Renal cortex interstitium (tissue), 11 donors: ENCODE data around the gene ATP9B. TPM values are rescaled to one million over a fixed set of nuclear protein-coding genes. Genes with fewer than 3 reads are reported as not detected.

Experiments
- DNase-seq, 11 donors: peaks; one replicate each; pipeline ENCODE4 v3.0.0-alpha.2; 2013; ENCODE audit warnings: low read depth in 9 of 11, low spot score in 4 of 11; ENCODE audit errors: extremely low read depth in 1 of 11
- polyA plus RNA-seq, 3 donors: library from polyadenylated mRNA; unstranded; fragments of 120-200 nt; gene quantifications; one replicate each; pipeline ENCODE4 v1.2.1, GENCODE V29; 2013; ENCODE audit not compliant: insufficient read length in 3 of 3

Gene ATP9B
- polyA plus RNA-seq, 3 donors = 31.4 to 41.0 (median 38.5) TPM

DNA sequence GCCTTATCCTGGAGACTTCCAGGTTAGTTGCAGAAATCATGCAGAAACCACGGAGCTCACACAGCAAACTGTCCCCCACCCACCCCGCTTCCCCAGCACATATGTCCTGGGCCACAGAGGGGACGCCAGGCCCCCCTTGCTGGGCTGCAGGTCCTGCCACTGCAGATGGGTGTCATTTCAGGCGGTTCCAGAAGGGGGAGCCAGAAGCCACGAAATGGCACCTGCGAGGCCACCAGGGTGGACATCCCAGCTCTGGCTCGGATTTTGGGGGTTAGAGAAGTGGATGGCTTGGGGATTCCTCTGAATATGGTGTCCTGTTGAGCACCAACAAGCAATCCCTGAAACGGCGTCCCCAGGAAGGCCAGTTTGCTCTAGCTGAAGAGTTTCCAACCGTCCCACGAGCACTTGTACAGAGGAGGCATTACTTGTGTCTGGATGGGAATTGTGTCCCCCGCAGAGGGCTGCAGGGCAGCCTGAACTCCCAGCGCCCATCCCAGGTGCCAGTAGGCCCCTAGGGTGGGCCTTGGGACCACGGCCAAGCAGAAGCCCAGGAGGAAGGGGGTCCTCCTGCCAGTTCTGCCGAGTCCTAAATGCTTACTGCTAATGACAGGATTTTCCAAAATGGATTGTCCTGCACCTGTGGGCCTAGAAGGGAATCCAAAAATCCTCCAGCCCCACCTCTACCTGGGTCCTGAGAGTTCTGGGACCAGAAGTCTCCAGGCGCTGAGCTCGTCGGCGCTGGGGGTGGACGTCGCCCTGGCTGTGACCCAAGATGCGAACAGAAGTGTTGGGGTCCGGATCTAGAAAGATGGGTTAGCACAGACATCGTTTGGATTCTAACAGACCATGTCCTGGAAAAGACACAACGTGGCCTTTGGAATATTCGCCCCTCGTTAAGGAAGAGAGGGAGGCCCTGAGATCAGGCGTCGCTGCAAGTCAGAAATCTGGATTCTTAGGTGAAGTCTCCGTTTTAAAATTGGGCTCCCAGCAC, 311.9 kb downstream of the ATP9B start:
- peak in 1 of 11 donors; percentile 33 for DNase-seq

DNA sequence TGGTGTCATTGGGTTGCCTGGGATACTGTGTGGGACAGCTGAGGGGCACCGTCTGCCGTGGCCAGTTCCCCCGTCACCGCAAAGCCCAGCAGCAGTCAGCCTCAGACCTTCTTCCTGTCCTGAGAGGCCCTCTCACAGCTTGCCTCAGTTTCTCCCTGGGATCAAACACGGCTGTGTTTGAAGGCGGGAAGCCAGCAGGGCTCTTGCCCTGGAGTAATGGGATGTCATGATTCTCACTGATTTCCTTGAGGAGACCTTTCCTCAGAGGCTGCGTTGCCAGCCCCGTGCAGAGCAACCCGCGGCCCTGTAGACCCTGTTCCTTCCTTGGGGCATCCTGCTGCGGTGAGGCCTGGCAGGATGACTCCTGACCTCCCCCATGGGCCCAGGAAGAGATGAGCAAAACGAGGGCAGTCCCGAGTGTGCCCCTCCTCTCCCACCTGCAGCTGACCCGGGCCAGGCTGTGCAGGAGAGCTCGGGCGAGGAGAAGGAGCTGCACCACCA, 312.7 kb downstream of the ATP9B start:
- no peak for DNase-seq

DNA sequence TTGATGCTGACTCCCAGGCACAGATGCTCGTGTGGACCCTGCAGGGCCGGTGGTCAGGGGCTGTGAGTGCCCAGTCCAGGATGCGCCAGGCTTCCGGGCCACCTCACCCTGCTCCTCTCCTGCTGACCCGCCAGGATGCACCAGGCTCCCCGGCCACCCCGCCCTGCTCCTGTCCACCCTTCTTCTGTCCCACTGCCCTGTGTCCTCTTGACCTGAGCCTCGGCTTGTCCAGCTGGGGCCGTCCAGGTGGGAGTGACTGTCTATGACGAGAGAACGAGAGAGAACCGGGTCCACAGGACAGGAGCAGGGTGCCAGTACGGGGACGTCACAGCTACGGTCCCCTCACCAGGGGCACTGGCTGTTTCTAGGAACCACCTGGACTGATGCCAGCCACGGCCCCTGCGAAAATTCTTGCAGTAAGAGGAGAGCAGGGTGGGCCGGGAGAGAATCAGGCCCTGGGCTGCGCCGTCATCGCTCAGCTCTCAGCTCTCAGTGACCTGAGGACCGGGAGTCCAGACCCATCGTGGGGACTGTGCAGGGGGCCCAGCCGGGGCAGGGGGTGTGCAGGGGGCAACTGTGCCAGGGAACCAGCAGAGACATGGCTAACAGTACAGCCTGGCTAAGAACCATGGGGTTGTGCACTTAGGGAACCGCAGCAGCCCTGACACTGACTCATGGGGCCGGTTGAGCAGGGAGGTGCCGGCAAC, 313.6 kb downstream of the ATP9B start:
- no peak for DNase-seq

DNA sequence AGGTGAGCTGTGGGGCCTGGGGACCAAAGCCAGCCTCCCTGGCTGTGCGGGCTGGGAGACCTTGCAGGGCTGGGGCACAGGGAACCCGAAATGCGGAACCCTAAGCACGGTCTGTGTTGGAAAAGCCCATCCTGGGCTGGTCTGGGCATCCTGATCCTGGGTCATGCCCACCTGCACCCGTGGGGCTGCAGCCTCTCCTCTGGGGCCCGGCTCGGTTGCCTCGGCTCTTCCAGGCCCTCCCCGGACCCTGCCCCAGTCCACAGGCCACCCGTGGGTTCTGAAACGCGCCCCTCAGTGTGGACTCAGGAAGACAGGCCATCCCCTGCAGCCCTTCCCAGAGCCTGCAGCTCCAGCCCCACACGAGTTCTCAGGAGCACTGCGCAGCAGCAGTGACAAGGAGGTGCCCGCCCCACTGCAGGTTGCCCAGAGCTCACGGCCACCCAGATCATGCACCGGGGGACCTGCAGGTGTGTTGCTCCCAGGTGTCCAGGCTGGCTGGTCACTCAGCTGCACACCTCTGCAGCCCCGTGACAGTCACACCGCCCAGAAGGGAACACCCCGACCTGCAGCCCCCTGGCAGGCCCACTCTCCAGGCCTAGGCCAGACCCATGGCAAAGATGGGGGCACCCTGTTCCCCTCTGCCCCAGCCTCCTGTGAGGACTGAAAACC, 314.3 kb downstream of the ATP9B start:
- no peak for DNase-seq

DNA sequence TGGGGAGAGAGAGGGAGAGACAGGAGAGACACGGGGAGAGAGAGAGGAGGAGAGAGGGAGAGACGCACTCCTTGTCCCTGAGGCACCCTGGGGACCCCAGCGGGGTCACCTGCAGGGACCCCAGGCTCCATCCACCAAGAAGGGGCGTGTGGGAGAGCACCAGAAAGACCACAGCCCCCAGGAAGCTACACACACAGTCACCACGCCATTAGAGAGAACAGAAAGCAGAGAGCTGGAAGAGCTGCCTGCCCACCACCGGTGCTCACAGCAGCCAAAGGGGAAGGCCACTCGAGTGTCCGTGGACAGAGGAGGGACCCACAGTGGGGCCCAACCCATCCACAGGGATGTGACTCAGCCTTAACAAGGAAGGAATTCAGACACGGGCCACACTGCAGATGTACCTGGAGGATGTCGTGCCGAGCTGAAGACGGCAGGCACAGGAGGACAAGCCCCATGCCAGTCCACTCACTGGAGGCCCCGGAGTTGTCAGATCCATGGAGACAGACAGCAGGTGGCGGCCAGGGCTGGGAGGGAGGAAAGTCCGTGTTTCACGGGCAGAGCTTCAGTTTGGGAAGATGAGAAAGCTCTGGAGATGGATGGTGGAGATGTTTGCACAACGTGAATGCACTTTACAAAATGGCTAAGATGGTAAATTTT, 315.1 kb downstream of the ATP9B start:
- no peak for DNase-seq

DNA sequence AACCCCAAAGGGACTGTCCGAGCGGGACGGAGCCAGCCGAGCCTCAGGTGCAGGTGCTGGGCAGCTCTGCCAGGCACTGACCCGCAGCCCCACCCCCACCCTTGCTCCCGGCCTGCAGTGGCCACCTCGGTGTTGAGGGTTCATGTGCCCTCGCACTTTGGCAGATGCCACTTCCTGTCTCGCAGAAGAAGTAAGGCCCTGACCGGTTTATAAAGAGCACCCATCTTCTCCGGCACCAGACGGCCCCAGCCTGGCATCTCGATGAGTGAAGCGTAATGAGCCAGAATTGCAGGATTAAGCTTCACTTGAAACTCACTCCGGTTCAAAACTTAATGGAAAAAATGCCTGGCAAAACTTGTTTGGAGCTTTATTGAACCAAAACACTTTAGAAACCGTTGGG, 315.6 kb downstream of the ATP9B start:
- no peak for DNase-seq

DNA sequence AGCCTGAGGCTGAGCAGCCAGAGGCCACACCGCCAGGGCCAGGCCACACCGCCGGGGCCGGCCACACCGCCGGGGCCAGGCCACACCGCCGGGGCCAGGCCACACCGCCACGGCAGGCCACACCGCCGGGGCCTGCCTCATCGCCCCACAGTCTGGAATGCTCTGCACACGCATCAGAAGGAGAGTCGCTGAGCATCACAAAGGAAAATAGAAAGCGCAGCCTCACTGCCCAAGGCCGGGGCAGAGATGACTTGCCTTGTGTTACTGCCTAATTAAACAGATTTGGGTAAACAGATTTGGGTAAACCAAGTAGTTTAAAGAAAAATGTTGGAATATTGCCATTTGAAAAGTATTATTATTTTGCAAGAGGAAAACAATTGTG, 316.1 kb downstream of the ATP9B start:
- no peak for DNase-seq

DNA sequence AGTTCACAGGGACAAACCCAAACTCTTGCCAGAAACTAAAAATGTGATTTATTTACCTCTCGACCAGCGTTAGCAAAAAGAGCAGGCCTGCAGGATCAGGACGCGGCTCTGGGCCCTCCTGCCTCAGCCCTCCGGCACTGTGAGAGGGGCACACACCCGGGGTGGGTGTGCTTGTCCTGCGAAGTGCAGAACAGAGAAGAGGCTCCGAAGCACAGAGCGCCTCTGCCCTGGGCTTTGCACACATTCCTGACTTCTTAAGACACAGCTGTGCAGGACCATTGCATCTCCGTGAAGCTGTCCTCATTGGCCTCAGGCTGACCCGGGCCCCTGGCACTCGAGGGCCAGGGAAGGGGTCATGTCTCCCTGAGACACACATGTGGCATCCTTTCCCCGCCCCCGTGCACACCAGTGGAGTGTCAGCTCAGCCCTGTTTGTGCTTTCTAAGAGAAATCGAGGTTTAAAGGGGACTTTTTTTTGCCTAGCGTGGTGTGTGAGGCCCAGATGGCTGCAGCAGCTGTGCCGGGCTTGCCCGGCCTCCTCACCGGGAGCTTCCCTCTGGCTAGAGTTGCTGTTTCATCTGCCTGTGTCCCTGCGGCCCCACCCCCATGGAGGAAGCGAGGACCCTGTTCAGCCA, 316.6 kb downstream of the ATP9B start:
- DNase-seq = no peak

DNA sequence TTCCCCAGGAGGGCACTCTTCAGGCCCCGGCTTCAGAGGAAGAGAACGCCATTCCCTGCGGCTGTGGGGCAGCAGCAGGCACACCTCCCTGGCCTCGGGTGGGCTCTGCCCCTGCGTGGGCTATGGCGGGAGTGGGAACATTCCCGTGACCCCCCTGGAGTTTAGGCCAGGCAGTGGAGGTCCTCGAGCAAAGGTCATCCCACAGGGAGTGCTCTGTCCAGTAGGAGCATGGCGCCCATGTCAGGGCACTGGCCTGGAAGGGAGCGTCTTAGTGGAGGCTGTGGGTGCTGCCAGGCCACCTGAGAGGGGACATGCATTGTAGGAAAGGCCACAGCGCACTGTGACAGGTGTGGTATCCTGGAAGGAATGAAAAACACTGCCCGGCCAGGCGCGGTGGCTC, 317.4 kb downstream of the ATP9B start:
- DNase-seq = no peak

DNA sequence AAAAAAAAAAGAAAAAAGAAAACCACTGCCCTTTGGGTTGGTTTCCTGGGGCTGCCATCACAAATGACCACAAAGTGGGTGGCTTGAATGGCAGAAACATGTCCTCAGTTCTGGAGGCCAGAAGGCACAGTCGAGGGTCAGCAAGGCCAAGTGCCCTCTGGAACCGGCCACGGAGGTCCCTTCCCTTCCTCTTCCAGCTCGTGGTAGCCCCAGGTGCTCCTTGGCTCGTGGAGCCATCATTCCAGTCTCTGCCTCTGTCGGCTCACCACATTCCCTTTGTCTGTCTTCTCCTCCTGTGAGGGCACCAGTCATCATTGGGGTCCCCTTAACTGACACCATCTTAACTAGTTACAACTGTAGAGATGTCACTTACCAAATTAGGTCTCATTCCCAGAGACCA, 318.0 kb downstream of the ATP9B start:
- DNase-seq = no peak

DNA sequence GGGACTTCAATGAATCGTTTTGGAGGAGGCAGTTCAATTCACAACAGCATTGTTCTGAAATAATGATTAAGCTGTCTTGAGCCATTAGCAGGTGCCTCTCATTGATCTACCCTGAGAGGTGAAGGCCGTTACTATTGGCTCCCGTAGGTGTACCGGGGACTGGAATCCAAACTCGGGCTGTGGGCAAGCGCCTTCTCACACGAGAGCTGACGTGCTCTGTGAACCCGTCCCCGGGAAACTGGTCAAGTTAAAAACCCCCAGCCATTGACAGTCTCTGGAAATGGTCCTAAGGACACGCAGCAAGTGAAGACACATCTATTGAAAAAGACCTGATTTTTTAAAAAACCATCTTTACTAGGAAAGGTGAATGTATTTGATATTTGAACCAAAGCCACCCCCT, 318.4 kb downstream of the ATP9B start:
- no peak for DNase-seq

DNA sequence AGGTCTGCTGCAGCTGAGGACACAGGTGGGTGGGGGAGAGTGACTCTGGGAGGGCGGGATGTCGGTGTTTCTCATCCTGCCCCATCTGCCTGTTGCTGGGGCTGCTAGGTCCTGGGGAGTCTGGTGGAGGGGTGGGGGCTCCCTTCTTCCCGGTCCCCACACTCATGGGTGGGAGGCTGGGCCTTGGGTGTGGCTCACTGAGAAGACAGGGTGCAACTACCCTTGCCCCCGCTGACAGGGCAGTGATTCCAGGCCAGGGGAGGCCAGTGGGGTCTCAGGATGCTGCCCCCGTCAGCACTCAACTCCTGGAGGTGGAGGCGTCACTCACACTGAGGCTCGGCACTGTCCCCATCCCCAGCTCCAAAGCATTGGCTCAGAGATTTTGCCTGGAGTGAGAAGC, 318.8 kb downstream of the ATP9B start:
- no peak for DNase-seq

DNA sequence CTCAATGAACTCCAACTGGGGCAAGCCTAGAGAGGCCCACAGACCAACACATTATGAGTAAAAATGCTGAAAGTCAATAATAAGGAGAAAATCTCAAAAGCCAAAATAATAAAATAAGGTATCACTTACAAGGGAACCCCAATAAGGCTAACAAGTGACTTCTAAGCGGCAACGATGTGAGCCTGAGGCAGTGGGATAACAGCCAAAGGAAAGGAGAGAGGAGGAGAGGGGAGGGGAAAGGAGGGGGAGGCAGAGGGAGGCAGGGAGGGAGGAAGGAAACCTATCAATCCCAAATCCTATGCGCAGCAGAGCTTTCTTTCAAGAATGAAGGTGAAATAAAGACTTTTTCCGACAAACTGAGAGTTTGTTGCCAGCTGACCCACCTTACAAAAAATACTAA, 320.5 kb downstream of the ATP9B start:
- no peak for DNase-seq

DNA sequence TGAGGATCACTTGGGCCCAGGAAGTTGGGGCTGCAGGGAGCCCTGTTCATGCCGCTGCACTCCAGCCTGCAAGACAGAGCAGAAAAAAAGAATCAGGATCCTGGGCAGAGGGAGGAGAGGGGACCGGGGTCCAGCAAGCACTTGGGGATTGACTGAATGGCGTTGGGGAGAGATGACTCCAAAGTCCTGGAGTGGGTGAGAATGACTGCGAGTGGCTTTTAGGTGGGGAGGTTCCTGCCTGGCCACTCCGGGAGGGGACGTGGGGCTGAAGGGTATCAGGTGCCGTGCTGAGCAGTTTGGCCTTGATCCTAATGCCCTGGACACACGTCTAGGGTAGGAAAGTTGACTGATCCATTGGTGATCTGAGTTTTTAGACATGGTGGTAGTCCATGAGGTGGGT, 323.0 kb downstream of the ATP9B start:
- DNase-seq = no peak

DNA sequence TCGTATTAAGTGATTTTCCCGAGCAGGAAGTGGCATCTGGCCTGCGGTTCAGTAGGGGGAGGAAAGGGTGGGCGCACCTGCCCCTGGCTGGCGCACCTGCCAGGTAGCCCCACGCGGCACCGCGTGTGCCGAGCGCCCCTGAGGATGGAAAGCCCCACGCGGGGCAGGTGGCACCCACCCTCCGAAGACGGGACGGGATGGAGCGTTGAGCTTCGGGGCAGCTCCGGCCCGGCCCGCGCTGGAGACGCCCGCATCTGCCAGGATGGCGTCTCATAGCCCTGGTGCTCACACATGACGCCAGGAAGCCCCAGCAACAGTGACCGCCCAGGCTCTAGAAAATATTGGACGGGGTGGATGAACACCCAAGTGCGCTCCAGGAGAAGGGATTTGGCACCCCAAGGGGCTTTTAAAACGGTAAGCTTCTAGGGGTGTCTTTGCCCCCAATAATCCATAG, 324.0 kb downstream of the ATP9B start:
- no peak for DNase-seq

DNA sequence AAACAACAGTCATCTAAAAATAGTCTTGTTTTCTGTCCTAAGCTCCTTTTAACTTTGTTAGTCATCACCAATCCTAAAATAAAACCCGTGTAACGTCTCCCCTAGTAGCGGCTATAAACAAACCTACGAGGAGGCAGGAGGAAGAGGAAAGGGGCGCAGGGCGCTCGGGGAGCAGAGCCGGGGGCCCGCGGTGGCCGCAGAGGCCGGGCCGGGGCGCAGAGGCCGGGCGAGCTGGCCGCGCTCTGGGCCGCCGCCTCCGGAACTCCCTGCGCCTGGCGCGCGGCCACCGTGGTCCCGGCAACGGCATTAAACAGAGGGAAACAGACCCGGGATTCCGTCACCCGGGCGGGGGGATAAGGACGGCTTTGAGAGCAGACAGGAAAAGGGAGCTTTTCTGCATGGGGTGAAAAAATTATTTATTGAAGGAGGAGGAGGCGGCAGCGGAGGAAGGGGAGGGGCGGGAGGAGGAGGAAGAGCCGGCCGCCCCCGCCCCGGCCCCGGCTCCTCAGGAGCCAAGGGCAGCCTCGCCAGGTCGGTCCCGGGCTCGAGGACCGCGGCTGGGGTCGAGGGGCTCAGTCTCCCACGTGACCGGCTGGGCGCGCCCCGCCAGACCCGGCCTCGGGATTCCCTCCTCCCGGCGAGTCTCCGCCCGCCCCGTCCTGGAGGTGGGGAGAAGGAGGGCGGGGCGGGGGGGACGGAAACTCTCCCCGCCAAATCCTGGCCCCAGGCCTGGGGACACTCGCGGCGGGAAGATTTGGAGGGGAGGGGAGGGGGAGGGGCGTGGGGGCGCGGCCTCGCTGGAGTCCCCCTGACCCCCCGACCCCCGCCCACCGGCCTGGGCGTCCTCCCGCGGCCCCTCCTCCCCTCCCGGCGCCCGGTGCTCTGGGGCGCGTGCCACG, 324.7 kb downstream of the ATP9B start:
- DNase-seq = peak; percentile 58 to 87 (median 83)

DNA sequence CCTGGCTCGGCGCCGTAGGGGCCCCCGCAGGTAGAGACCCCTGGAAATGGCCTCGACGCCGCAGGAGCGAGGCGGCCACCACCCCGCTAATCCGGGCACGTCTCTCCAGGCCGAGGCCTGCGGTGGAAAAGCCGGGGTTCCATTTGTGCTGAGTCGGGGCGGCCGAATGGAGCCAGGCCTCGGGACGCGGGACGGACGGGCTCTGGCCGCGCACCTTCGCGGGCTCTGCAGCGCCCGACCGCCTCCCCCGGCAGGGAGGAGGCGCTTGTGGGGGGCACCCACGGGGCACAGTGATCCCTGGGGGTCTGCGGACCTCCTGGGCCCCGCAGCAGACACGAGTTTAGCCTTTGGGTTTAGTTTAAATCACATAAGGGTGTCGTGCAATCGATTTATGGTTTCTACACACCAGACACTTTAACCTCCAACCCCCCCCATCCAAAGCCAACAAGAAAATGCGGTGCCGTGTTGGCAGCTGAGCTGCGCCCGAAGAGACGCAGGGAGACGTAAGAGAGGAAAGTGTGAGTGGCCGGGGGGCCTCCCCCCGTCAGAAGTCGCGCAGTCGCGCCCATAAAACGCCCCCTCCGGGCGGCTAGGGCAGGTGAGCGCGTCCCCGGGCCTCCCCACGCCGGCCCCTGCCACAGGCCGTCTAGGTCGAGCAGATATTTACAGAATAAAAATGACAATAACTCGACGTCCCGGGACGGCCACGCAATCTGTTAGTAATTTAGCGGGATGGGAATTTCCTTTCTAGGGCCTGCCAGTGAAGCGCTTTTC, 325.5 kb downstream of the ATP9B start:
- no peak for DNase-seq
